ENCODE measurements around the gene EFNB2.

- TF ChIP-seq CTCF (IDR thresholded peaks at IDR 0.05; ENCODE audit: low read length) (no peak), EZH2 (optimal IDR thresholded peaks at IDR 0.05; ENCODE audit: low read depth, low read length) (no peak), EZH2phosphoT487 (IDR thresholded peaks at IDR 0.05; ENCODE audit: low read length) (no peak)
Measured at GRCh38 chr13:106562301-106562700, 26.8 kb upstream of the EFNB2 start.

All from MM.1S (cell line).